Measurements from ENCODE around the gene RPL14.
"Not testable (repeated sequence)": the region's sequence is repeated elsewhere in the genome, so short reads cannot be mapped to it uniquely, and the experiment has no call there.

The RPL14 gene

DNA sequence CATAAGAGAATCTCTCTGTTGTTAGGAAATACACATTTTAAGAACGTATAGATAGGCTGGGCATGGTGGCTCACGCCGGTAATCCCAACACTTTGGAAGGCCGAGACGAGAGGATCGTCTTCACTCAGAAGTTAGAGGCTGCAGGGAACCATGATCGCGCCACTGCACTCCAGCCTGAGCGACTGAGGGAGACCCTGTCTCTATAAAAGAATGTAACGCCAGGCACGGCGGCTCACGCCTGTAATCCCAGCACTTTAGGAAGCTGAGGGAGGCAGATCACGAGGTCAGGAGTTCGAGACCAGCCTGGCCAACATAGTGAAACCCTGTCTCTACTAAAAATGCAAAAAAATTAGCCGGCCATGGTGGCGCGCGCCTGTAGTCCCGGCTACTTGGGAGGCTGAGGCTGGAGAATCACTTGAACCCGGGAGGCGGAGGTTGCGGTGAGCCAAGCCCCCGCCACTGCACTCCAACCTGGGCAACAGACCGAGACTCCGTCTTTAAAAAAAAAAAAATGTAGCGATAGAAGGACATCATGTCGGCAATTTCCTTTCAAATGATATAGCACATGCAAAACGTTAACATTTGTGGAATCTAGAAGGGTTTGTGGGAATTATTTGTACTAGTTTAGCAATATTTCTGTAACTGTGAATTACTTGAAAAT lies 730 bp upstream of the RPL14 start:
- H3K36me3 ChIP-seq (ENCODE audit: control insufficient read depth, low read length) = peaks cover 42% of the 10 kb centered on the region
- H3K9me2 ChIP-seq (replicated peaks; ENCODE audit: control insufficient read depth, low read length) = no peaks in the 10 kb centered on the region
- peak overlapping the region; percentile 93 for H3K4me3 ChIP-seq (ENCODE audit: low read length)
- H3K9me3 ChIP-seq (ENCODE audit: control insufficient read depth, insufficient read depth, low read length) = no peaks in the 10 kb centered on the region
- peaks cover 55% of the 10 kb centered on the region for H3K79me2 ChIP-seq (ENCODE audit: control insufficient read depth, low read length)
- peaks cover 42% of the 10 kb centered on the region for H3K4me1 ChIP-seq (ENCODE audit: control insufficient read depth, low read length)
- peaks cover 27% of the 10 kb centered on the region for H3F3A ChIP-seq (ENCODE audit: control insufficient read depth, insufficient read depth)
- peak overlapping the region; percentile 89 for H3K4me2 ChIP-seq (ENCODE audit: low read length)
- H3K27me3 ChIP-seq (ENCODE audit: control insufficient read depth, low read length) = no peaks in the 10 kb centered on the region
- peaks cover 27% of the 10 kb centered on the region for H4K20me1 ChIP-seq (ENCODE audit: control insufficient read depth, insufficient read depth, low read depth, low read length)
- H3K27ac ChIP-seq (ENCODE audit: low read depth, low read length) = peak overlapping the region; percentile 49
- TF ChIP-seq, protein P1, sequence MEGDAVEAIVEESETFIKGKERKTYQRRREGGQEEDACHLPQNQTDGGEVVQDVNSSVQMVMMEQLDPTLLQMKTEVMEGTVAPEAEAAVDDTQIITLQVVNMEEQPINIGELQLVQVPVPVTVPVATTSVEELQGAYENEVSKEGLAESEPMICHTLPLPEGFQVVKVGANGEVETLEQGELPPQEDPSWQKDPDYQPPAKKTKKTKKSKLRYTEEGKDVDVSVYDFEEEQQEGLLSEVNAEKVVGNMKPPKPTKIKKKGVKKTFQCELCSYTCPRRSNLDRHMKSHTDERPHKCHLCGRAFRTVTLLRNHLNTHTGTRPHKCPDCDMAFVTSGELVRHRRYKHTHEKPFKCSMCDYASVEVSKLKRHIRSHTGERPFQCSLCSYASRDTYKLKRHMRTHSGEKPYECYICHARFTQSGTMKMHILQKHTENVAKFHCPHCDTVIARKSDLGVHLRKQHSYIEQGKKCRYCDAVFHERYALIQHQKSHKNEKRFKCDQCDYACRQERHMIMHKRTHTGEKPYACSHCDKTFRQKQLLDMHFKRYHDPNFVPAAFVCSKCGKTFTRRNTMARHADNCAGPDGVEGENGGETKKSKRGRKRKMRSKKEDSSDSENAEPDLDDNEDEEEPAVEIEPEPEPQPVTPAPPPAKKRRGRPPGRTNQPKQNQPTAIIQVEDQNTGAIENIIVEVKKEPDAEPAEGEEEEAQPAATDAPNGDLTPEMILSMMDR (IDR thresholded peaks at IDR 0.05; ENCODE audit: low read depth, low read length, poor library complexity, severe bottlenecking) = no peak
- no peak for TF ChIP-seq EZH2phosphoT487 (IDR thresholded peaks at IDR 0.05; ENCODE audit: borderline replicate concordance, low read length)

DNA sequence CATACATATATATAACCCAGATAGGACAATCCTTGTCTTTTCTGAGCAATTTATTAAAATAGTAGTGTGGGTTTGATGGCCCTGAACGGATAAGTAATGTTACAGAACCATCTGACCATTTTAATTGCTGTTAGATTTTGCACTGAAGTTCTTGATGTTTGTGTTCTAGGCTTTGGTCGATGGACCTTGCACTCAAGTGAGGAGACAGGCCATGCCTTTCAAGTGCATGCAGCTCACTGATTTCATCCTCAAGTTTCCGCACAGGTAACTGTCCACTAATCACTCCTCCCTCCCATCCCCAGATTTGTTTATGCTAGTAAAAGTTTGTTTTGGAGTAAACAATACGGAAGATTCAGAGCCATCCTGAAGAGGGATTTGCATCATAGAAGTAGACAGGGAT lies 1.3 kb downstream of the RPL14 start:
- Histone ChIP-seq H3K4me2 (ENCODE audit: low read length) (peak overlapping the region; percentile 89), H3K4me3 (ENCODE audit: low read length) (peak overlapping the region; percentile 93), H3K27me3 (ENCODE audit: control insufficient read depth, low read length) (no peaks in the 10 kb centered on the region), H3K9me3 (ENCODE audit: control insufficient read depth, insufficient read depth, low read length) (no peaks in the 10 kb centered on the region), H3K79me2 (ENCODE audit: control insufficient read depth, low read length) (peaks cover 58% of the 10 kb centered on the region), H3K27ac (ENCODE audit: low read depth, low read length) (peak overlapping the region; percentile 49; the same call in 1 of the 2 replicates), H3F3A (ENCODE audit: control insufficient read depth, insufficient read depth) (peaks cover 36% of the 10 kb centered on the region), H3K9me2 (replicated peaks; ENCODE audit: control insufficient read depth, low read length) (no peaks in the 10 kb centered on the region), H3K4me1 (ENCODE audit: control insufficient read depth, low read length) (peaks cover 30% of the 10 kb centered on the region), H4K20me1 (ENCODE audit: control insufficient read depth, insufficient read depth, low read depth, low read length) (peaks cover 28% of the 10 kb centered on the region), H3K36me3 (ENCODE audit: control insufficient read depth, low read length) (peaks cover 63% of the 10 kb centered on the region)
- TF ChIP-seq, protein P1 (IDR thresholded peaks at IDR 0.05; ENCODE audit: low read depth, low read length, poor library complexity, severe bottlenecking) = no peak
- no peak for TF ChIP-seq EZH2phosphoT487 (IDR thresholded peaks at IDR 0.05; ENCODE audit: borderline replicate concordance, low read length)

DNA sequence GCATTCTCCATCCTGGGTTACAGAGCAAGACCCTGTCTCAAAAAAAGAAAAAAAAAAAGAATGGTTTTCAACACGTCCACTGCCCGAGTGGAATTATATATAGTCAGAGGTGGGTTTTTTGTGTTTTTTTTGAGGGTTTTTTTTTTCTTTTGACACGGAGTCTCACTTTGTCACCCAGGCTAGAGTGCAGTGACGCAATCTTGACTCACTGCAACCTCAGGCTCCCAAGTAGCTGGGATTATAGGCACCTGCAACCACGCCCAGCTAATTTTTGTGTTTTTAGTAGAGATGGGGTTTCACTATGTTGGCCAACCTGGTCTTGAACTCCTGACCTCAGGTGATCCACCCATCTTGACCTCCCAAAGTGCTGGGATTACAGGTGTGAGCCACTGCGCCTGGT lies 3.3 kb downstream of the RPL14 start:
- not testable (repeated sequence) for H3K9me2 ChIP-seq (replicated peaks; ENCODE audit: control insufficient read depth, low read length); H3K4me3 ChIP-seq (ENCODE audit: low read length); H3K4me2 ChIP-seq (ENCODE audit: low read length); H3K9me3 ChIP-seq (ENCODE audit: control insufficient read depth, insufficient read depth, low read length); H3K27me3 ChIP-seq (ENCODE audit: control insufficient read depth, low read length); H3K27ac ChIP-seq (ENCODE audit: low read depth, low read length)
- H3F3A ChIP-seq (ENCODE audit: control insufficient read depth, insufficient read depth) = peaks cover 55% of the 10 kb centered on the region
- peaks cover 28% of the 10 kb centered on the region for H4K20me1 ChIP-seq (ENCODE audit: control insufficient read depth, insufficient read depth, low read depth, low read length)
- peaks cover 22% of the 10 kb centered on the region for H3K4me1 ChIP-seq (ENCODE audit: control insufficient read depth, low read length)
- H3K36me3 ChIP-seq (ENCODE audit: control insufficient read depth, low read length) = peaks cover 83% of the 10 kb centered on the region
- peaks cover 58% of the 10 kb centered on the region for H3K79me2 ChIP-seq (ENCODE audit: control insufficient read depth, low read length)

DNA sequence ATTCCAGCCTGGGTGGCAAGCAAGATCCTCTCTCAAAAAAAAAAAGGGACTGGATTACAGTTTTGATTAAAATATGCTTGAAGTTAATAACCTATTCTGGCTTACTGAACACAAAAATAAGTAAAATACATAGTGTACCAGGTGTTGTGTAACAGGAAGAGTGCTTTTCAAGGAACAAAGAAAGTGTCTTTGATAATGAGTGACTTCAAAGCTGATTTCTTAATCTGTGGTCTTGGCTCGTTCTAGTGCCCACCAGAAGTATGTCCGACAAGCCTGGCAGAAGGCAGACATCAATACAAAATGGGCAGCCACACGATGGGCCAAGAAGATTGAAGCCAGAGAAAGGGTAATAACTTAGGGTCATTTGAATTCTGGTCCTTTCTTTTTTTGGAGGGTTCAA lies 4.0 kb downstream of the RPL14 start:
- H3K27me3 ChIP-seq (ENCODE audit: control insufficient read depth, low read length) = no peaks in the 10 kb centered on the region
- H3K27ac ChIP-seq (ENCODE audit: low read depth, low read length) = no peak overlapping the region
- peaks cover 19% of the 10 kb centered on the region for H3K4me1 ChIP-seq (ENCODE audit: control insufficient read depth, low read length)
- peaks cover 28% of the 10 kb centered on the region for H4K20me1 ChIP-seq (ENCODE audit: control insufficient read depth, insufficient read depth, low read depth, low read length)
- peaks cover 60% of the 10 kb centered on the region for H3F3A ChIP-seq (ENCODE audit: control insufficient read depth, insufficient read depth)
- H3K36me3 ChIP-seq (ENCODE audit: control insufficient read depth, low read length) = peaks cover 85% of the 10 kb centered on the region
- no peaks in the 10 kb centered on the region for H3K9me2 ChIP-seq (replicated peaks; ENCODE audit: control insufficient read depth, low read length)
- H3K9me3 ChIP-seq (ENCODE audit: control insufficient read depth, insufficient read depth, low read length) = no peaks in the 10 kb centered on the region
- H3K4me2 ChIP-seq (ENCODE audit: low read length) = no peak overlapping the region
- peaks cover 55% of the 10 kb centered on the region for H3K79me2 ChIP-seq (ENCODE audit: control insufficient read depth, low read length)
- H3K4me3 ChIP-seq (ENCODE audit: low read length) = no peak overlapping the region
- no peak for TF ChIP-seq EZH2phosphoT487 (IDR thresholded peaks at IDR 0.05; ENCODE audit: borderline replicate concordance, low read length)
- TF ChIP-seq, protein P1 (IDR thresholded peaks at IDR 0.05; ENCODE audit: low read depth, low read length, poor library complexity, severe bottlenecking) = no peak

DNA sequence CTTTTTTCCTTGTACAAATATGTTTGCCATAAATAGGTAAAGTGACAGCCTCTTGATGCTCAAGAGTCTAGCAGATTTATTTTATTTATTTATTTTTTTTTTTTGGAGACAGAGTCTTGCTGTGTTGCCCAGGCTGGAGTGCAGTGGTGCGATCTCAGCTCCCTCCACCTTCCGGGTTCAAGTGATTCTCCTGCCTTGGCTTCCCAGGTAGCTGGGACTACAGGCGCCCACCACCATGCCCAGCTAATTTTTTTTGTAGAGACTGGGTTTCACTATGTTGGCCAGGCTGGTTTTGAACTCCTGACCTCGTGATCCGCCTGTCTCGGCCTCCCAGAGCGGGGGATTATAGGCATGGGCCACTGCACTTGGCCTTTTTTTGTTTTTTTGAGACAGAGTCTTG lies 5.7 kb downstream of the RPL14 start:
- not testable (repeated sequence) for H3K9me3 ChIP-seq (ENCODE audit: control insufficient read depth, insufficient read depth, low read length); H3K4me2 ChIP-seq (ENCODE audit: low read length); H3K4me3 ChIP-seq (ENCODE audit: low read length); H3K27me3 ChIP-seq (ENCODE audit: control insufficient read depth, low read length); H3K27ac ChIP-seq (ENCODE audit: low read depth, low read length); H3K9me2 ChIP-seq (replicated peaks; ENCODE audit: control insufficient read depth, low read length)
- H4K20me1 ChIP-seq (ENCODE audit: control insufficient read depth, insufficient read depth, low read depth, low read length) = peaks cover 26% of the 10 kb centered on the region
- peaks cover 14% of the 10 kb centered on the region for H3K4me1 ChIP-seq (ENCODE audit: control insufficient read depth, low read length)
- H3F3A ChIP-seq (ENCODE audit: control insufficient read depth, insufficient read depth) = peaks cover 73% of the 10 kb centered on the region
- peaks cover 90% of the 10 kb centered on the region for H3K36me3 ChIP-seq (ENCODE audit: control insufficient read depth, low read length)
- H3K79me2 ChIP-seq (ENCODE audit: control insufficient read depth, low read length) = peaks cover 38% of the 10 kb centered on the region

Data from DOHH2 (cell line).